ENCODE measurements around the gene ZBTB9.
"Not testable (repeated sequence)": the region's sequence is repeated elsewhere in the genome, so short reads cannot be mapped to it uniquely, and the experiment has no call there.

Gene ZBTB9

DNA sequence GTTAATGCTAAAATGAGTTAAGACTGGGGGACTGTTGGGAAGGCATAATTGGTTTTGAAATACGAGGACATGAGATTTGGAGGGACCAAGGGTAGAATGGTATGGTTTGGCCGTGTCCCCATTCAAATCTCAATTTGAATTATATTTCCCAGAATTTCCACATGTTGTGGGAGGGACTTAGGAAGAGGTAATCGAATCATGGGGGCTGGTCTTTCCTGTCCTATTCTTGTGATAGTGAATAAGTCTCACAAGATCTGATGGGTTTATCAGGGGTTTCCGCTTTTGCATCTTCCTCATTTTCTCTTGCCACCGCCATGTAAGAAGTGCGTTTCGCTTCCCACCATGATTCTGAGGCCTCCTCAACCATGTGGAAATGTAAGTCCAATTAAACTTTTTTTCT, 12.7 kb downstream of the ZBTB9 start:
- no peak for DNase-seq (ENCODE audit: low read depth)

DNA sequence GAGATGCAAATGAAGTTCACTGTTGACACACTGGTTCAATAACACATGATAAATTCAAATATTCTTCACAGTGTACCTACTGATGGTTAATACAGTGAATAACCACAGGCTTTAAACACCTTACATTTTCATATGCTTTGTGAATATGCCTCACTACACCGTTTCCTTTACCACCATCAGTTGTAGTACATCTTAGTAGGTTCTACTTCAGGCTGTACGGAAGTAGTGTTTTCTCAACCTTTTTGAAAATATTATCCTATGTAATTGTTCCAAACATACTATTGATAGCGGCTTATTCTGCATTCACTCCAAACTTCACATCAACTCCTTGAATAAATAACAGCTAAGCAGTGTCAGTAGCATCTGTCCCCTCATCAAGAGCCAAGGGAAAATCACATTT, 15.3 kb downstream of the ZBTB9 start:
- no peak for DNase-seq (ENCODE audit: low read depth)

DNA sequence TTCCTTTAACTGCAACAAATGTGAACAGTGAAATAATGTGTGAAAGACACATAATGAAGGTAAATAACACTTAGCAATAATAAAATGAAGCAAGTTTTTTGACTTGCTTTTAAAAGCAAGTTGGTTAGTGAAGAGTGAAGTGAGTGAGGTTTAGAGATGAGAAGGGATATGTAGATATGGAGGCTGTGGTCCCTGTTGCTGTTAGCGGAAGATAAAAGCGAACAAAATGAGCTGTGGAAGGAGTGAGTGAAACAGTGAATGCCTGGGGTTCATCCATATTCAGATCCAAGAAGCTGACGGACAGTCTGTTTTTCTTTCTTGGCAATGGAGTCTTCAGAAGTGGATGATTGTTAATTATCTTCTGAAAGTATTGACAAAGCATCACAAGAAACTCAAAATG, 23.5 kb downstream of the ZBTB9 start:
- DNase-seq (ENCODE audit: low read depth) = no peak

DNA sequence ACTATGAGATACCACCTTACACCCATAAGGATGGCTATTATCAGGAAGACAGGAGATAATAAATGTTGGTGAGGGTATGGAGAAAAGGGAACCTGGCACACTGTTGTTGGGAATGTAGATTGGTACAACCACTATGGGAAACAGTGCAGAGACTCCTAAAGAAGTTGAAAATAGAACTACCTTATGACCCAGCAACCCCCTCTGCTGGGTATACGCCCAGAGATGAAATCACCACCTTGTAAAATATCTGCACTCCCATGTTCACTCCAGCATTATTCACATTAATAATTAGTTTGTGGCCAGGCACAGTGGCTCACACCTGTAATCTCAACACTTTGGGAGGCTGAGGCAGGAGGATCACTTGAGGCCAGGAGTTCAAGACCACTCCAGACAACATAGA, 26.8 kb downstream of the ZBTB9 start:
- no peak for DNase-seq (ENCODE audit: low read depth)

DNA sequence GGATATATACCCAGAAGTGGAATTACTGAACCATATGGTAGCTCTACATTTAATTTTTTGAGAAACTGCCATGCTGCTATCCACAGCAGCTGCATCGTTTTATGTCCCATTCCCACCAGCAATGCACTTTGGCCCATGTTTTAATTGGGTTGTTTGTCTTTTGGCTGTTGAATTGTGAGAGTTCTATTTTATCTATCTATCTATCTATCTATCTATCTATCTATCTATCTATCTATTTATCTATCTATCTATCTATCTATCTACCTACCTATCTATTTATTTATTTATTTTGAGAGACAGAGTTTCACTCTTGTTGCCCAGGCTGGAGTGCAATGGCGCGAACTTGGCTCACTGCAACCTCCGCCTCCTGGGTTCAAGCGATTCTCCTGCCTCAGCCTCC, 28.2 kb downstream of the ZBTB9 start:
- DNase-seq (ENCODE audit: low read depth) = not testable (repeated sequence)

DNA sequence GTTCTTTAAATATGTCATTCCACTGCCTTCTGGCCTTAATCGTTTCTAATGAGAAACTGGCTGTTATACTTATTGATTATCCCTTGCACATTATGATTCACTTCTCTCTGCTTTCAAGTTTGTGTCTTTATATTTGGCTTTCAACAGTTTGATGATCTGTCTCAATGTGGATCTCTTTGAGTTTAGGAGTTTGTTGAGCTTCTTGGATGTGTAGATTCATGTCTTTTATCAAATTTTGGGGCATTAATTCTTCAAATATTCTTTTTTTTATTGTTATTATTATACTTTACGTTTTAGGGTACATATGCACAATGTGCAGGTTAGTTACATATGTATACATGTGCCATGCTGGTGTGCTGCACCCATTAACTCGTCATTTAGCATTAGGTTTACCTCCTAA, 29.3 kb downstream of the ZBTB9 start:
- DNase-seq (ENCODE audit: low read depth) = no peak

DNA sequence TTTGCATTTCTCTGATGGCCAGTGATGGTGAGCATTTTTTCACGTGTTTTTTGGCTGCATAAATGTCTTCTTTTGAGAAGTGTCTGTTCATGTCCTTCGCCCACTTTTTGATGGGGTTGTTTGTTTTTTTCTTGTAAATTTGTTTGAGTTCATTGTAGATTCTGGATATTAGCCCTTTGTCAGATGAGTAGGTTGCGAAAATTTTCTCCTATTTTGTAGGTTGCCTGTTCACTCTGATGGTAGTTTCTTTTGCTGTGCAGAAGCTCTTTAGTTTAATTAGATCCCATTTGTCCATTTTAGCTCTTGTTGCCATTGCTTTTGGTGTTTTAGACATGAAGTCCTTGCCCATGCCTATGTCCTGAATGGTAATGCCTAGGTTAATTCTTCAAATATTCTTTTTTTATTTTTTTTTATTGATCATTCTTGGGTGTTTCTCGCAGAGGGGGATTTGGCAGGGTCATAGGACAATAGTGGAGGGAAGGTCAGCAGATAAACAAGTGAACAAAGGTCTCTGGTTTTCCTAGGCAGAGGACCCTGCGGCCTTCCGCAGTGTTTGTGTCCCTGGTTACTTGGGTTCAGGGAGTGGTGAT, 30.4 kb downstream of the ZBTB9 start:
- DNase-seq (ENCODE audit: low read depth) = not testable (repeated sequence)

DNA sequence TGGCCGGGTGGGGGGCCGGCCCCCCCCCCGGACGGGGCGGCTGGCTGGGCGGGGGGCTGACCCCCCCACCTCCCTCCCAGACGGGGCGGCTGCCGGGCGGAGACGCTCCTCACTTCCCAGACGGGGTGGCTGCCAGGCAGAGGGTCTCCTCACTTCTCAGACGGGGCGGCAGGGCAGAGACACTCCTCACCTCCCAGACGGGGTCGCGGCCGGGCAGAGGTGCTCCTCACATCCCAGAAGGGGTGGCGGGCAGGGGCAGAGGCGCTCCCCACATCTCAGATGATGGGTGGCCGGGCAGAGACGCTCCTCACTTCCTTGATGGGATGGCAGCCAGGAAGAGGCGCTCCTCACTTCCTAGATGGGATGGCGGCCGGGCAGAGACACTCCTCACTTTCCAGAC, 31.3 kb downstream of the ZBTB9 start:
- not testable (repeated sequence) for DNase-seq (ENCODE audit: low read depth)

DNA sequence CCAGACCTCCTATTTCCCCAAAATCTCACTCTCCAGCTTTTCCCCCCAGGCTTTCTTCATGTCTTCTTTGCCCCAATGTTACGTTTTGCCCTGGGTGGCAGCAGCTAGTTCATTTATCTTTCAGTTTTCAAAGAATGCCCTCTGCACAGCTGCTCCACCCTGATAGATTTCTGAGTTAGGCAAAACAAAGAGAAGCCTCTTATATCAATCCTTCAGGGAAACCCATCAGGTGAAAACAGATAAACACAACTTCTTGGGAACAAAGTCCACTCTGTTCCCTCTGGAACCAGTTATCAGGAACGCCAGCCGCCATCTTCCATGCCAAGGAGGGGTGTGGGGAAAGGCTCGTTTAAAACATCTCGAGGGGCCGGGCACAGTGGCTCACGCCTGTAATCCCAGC, 34.0 kb downstream of the ZBTB9 start:
- no peak for DNase-seq (ENCODE audit: low read depth)

DNA sequence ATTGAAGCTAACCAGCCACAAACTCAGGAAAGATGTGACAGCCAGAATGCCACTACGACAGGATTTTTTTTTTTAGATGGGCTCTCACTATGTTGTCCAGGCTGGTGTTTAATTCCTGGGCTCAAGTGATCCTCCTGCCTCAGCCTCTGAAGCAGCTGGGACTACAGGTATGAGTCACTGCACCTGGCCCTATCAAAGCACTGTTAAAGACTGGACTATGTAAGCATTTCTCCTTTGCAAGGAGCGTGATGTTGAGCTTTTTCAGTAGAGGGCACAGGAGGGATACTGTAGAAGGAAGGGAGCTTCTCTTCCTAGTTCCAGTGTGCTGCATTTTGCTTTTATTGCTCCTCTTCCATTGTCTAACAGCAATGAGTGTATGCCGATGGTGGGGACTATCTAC, 35.8 kb downstream of the ZBTB9 start:
- no peak for DNase-seq (ENCODE audit: low read depth)

DNA sequence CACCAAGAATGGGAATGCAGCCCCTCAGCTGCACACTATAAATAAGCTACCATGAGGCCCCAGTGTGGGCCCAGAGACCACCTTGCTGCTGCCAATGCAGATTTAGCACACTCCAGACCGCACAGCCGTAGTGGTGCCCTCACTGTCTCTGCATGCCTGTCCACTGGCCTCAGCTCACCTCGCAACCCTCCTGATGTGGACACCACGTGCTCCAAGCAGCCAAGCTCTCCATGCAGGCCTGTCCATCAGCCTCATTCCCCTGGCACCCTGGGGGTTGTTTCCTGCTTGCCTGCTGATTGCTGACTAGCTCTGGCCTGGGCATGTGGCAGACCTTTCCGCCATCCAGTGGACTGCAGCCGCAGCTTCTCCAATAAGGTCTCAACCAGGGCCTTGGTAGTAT, 36.2 kb downstream of the ZBTB9 start:
- no peak for DNase-seq (ENCODE audit: low read depth)

DNA sequence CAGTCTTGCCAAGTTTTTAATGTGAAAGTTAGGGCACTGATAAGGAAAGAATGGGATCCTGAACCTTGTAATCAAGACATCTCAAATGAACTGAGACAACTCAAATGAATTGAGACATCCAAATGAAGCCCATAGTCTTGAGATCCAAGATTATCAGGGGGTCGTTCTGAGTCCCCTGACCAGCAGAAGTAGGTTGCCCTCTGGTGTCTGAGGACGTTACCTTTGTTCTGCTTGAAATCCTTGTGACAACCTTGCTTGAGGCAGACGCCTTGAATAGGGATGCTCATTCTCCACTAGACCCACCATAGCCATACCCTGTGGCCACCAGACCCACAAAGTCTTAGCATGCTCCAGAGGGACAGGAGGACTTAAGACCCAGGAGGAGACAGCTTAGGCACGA, 37.7 kb downstream of the ZBTB9 start:
- no peak for DNase-seq (ENCODE audit: low read depth)

DNA sequence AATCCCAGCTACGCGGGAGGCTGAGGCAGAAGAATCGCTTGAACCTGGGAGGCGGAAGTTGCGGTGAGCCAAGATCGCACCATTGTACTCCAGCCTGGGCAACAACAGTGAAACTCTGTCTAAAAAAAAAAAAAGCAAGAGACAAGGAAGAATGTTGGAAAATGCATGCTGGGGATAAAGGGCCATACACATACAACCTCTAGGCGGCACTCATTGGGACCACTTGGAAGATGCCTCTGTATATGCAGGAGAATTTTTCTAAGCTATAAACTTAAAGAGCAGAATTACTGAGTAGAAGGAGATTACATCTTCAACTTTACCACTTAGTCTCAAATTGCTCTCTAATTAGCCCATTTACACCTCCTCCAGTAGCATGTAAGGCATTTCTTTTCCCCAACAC, 42.8 kb downstream of the ZBTB9 start:
- DNase-seq (ENCODE audit: low read depth) = no peak

DNA sequence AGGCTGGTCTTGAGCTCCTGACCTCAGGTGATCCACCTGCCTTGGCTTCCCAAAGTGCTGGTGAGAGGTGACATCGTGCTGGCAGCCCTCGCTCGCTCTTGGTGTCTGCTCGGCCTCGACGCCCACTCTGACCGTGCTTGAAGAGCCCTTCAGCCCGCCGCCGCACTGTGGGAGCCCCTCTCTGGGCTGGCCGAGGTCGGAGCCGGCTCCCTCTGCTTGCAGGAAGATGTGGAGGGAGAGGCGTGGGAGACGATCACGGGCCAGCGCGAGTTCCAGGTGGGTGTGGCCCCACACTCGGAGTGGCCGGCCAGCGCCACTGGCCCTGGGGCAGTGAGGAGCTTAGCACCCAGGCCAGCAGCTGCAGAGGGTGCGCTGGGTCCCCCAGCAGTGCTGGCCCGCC, 48.1 kb downstream of the ZBTB9 start:
- no peak for DNase-seq (ENCODE audit: low read depth)

DNA sequence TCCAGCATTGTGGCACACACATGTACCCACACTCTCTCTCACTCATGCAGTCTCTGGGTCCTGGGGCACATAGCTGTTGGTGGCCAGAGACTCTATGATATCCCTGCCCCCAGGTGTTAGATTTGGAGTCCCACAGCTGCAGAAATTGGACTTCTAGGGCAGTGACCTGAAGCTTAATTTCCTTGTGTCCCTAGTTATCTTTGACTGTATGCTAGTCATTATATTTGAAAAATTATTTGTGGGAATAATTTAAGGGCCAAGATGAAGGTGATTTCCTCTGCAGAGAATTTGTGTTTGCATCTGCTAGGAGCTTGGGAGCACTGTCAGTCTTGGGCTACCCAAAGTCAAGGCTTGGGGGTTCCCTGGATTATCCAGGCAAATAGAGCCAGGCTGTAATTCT, 50.1 kb downstream of the ZBTB9 start:
- no peak for DNase-seq (ENCODE audit: low read depth)

DNA sequence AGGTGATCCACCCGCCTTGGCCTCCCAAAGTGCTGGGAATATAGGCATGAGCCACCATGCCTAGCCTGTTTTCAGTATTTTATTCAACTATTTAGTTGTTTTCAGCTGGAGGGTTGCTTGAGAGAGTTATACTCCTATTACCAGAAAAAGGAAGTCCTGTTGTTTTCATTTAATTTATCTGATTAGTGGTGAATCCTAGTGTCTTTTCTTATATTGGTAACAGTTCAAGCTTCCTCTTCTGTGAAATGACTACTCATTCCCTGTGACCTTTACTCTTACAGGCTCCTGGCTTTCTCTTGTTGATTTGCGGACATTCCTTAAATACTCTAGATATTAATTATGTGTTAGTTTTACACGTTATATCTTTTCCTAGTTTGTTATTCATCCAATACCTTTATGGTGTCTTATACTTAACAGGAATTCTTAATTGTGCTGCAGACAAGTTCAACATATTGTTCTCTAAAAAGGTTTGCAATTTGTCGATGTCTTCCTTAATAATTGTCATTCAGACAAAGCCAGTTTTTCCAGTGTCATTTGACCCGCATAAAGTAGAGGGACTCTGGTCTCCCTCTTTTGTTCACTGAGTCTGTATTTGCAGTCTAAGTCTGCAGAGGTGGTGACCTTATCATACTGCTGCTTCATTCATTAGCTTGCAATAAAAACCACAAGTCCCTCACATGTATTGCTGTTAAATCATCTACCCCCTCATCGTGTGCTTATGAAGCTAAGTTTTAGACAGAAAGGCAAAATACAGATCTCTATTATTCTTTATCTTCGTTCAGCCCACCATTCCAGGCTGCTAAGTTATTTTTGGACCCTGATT, 51.4 kb downstream of the ZBTB9 start:
- DNase-seq (ENCODE audit: low read depth) = no peak
